IMR-90 (cell line): ENCODE results near the gene PTPRN2.
"Not testable (repeated sequence)": the region's sequence is repeated elsewhere in the genome, so short reads cannot be mapped to it uniquely, and the experiment has no call there.

Experiments used
- BHLHE40 ChIP-seq: fragments of 150-350 bp; IDR thresholded peaks from 2 replicates; pipeline ENCODE4 v1.6.1; 2016; ENCODE audit warnings: mild to moderate bottlenecking, low read depth, low read length
- MAFK ChIP-seq: IDR thresholded peaks from 2 replicates; pipeline ENCODE4 v1.6.1; 2012; ENCODE audit warnings: low read depth, low read length, improper control_type of control experiment
- MXI1 ChIP-seq: IDR thresholded peaks from 2 replicates; pipeline ENCODE4 v1.6.1; 2012; ENCODE audit warnings: low read depth, mild to moderate bottlenecking, low read length, moderate library complexity, borderline replicate concordance
- RCOR1 ChIP-seq: IDR thresholded peaks from 2 replicates; pipeline ENCODE4 v1.6.1; 2012; ENCODE audit warnings: mild to moderate bottlenecking, low read length, improper control_type of control experiment; ENCODE audit not compliant: insufficient replicate concordance
- TF ChIP-seq, protein P1 (sequence below): conservative IDR thresholded peaks from 2 replicates; pipeline ENCODE4 v1.5.1; 2012; ENCODE audit warnings: mild to moderate bottlenecking, low read depth, low read length, improper control_type of control experiment

DNA sequence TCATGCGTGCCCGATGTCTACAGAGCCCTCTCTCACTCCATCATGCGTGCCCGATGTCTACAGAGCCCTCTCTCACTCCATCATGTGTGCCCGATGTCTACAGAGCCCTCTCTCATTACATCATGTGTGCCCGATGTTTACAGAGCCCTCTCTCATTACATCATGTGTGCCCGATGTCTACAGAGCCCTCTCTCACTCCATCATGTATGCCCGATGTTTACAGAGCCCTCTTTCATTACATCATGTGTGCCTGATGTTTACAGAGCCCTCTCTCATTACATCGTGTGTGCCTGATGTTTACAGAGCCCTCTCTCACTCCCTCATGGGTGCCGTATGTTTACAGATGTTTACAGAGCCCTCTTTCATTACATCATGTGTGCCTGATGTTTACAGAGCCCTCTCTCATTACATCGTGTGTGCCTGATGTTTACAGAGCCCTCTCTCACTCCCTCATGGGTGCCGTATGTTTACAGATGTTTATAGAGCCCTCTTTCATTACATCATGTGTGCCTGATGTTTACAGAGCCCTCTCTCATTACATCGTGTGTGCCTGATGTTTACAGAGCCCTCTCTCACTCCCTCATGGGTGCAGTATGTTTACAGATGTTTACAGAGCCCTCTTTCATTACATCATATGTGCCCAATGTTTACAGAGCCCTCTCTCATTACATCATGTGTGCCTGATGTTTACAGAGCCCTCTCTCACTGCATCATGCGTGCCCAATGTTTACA, 739.7 kb downstream of the PTPRN2 start:
- TF ChIP-seq, protein P1, sequence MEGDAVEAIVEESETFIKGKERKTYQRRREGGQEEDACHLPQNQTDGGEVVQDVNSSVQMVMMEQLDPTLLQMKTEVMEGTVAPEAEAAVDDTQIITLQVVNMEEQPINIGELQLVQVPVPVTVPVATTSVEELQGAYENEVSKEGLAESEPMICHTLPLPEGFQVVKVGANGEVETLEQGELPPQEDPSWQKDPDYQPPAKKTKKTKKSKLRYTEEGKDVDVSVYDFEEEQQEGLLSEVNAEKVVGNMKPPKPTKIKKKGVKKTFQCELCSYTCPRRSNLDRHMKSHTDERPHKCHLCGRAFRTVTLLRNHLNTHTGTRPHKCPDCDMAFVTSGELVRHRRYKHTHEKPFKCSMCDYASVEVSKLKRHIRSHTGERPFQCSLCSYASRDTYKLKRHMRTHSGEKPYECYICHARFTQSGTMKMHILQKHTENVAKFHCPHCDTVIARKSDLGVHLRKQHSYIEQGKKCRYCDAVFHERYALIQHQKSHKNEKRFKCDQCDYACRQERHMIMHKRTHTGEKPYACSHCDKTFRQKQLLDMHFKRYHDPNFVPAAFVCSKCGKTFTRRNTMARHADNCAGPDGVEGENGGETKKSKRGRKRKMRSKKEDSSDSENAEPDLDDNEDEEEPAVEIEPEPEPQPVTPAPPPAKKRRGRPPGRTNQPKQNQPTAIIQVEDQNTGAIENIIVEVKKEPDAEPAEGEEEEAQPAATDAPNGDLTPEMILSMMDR: not testable (repeated sequence)
- TF ChIP-seq MAFK, BHLHE40, MXI1, RCOR1: not testable (repeated sequence)
